ENCODE results near the gene RNF152. TPM values are rescaled to one million over a fixed set of nuclear protein-coding genes. Genes with fewer than 3 reads are reported as not detected.

Gene RNF152
- total and polyA plus RNA-seq, 2 donors (not counting 3 experiments of a cell fraction or from before 2014, with no cell fraction given): 20.8 to 27.5 TPM

- Histone ChIP-seq H3K9ac (replicated peaks; ENCODE audit: extremely low read depth, insufficient read depth, low read length) (no peak overlapping the region), H3K9me3 (replicated peaks; ENCODE audit: control insufficient read depth, insufficient read depth, low read length) (no peaks in the 10 kb centered on the region), H3K27ac (ENCODE audit: insufficient read depth, low read depth, low read length) (no peak overlapping the region), H3K4me3 (replicated peaks in 1 of 3; ENCODE audit: insufficient read depth in 1 of 3, low read depth in 1 of 3, low read length in 3 of 3) (no peak overlapping the region), H3K27me3 (ENCODE audit: control insufficient read depth in 2 of 2, insufficient read depth in 2 of 2, low read length in 2 of 2) (no peaks in the 10 kb centered on the region), H4K20me1 (replicated peaks; ENCODE audit: control insufficient read depth, extremely low read depth, insufficient read depth, low read length) (no peaks in the 10 kb centered on the region), H3K79me2 (ENCODE audit: control insufficient read depth, insufficient read depth, low read length) (no peaks in the 10 kb centered on the region), H3K4me1 (ENCODE audit: control insufficient read depth, extremely low read depth, insufficient read depth, low read length) (no peaks in the 10 kb centered on the region), H3K4me2 (ENCODE audit: insufficient read depth, low read length) (no peak overlapping the region), H3K9me1 (replicated peaks; ENCODE audit: control insufficient read depth, extremely low read depth, insufficient read depth, low read length) (no peaks in the 10 kb centered on the region), H2AFZ (ENCODE audit: low read depth, low read length) (no peak overlapping the region), H3K36me3 (ENCODE audit: control insufficient read depth in 2 of 2, extremely low read depth in 1 of 2, insufficient read depth in 2 of 2, low read length in 2 of 2) (no peaks in the 10 kb centered on the region)
- no peak for DNase-seq (ENCODE audit: low read depth, low spot score)
- ChIA-PET POLR2A (no interaction called here), CTCF (interaction anchor here (0.7 kb wide), 1 partner anchor 9 kb away, joined by 3 read pairs; no protein-coding TSS in a partner anchor)
- FAIRE-seq: no peak
- no TSS peak for BruUV-seq (replicated peaks)
- TF ChIP-seq GATA2 (IDR thresholded peaks at IDR 0.05; ENCODE audit: insufficient read depth, insufficient read length, low read depth, low read length) (no peak), POLR2AphosphoS5 (IDR thresholded peaks at IDR 0.05; ENCODE audit: insufficient read depth, low read depth, low read length) (no peak), MAX (IDR thresholded peaks at IDR 0.05; ENCODE audit: insufficient read depth, insufficient read length) (no peak), CTCF (IDR thresholded peaks at IDR 0.05; ENCODE audit: extremely low read depth in 1 of 2, insufficient read depth in 1 of 2, low read depth in 1 of 2, low read length in 2 of 2) (no peak), MYC (IDR thresholded peaks at IDR 0.05; ENCODE audit: low read depth, low read length) (no peak), EZH2 (IDR thresholded peaks at IDR 0.05; ENCODE audit: borderline replicate concordance, low read depth, low read length, severe bottlenecking) (no peak), FOS (IDR thresholded peaks at IDR 0.05; ENCODE audit: borderline replicate concordance, insufficient read depth, low read length) (no peak), JUN (IDR thresholded peaks at IDR 0.05; ENCODE audit: borderline replicate concordance, insufficient read depth, insufficient read length, low read depth) (no peak), POLR2A (IDR thresholded peaks at IDR 0.05; ENCODE audit: low read depth, low read length) (no peak)
- intact Hi-C loops (cut with micrococcal nuclease) (no loop called here), dilution Hi-C loops (cut with MboI; ENCODE audit: extremely low pct_ligation_motif_present, low sequenced_read_pairs) (no loop called here)
Observed at GRCh38 chr18:61910101-61910500, 17.3 kb upstream of the RNF152 start.
